Neutrophil (primary cell): Measurements from ENCODE around the gene TBC1D30.

Source experiments
- H3K27ac ChIP-seq: fragments of 200-600 bp; sonication (generic); 2 replicates; pipeline ENCODE4 v1.5.1; 2016; ENCODE audit warnings: mild to moderate bottlenecking, moderate library complexity
- H3K27me3 ChIP-seq: fragments of 200-600 bp; sonication (generic); 2 replicates; pipeline ENCODE4 v1.6.0; 2016; ENCODE audit warnings: mild to moderate bottlenecking
- H3K36me3 ChIP-seq: fragments of 200-600 bp; sonication (generic); 2 replicates; pipeline ENCODE4 v1.5.1; 2017
- H3K4me1 ChIP-seq, 2 experiments: fragments of 200-600 bp in 1 of 2; sonication (generic) in 1 of 2; 1 replicate in 1 of 2; 2 replicates in 1 of 2; pipeline versions ENCODE4 v1.5.1 to v1.6.1; 2013 to 2016; ENCODE audit warnings: low read depth in 1 of 2, low read length in 1 of 2, mild to moderate bottlenecking in 1 of 2, moderate library complexity in 1 of 2; ENCODE audit not compliant: control insufficient read depth in 1 of 2, insufficient read depth in 1 of 2
- H3K4me3 ChIP-seq, 2 experiments: fragments of 200-600 bp in 1 of 2; sonication (generic) in 1 of 2; 1 replicate in 1 of 2; 2 replicates in 1 of 2; pipeline ENCODE4 v1.5.1; 2013 to 2016; ENCODE audit warnings: low read depth in 1 of 2, low read length in 1 of 2, mild to moderate bottlenecking in 1 of 2, moderate library complexity in 1 of 2
- H3K9me3 ChIP-seq: fragments of 200-600 bp; sonication (generic); 2 replicates; pipeline ENCODE4 v1.5.1; 2016
- TF ChIP-seq, protein P1 (sequence below): fragments of 200-600 bp; sonication (generic); IDR thresholded peaks from 2 replicates; pipeline ENCODE4 v1.5.1; 2016; ENCODE audit warnings: antibody characterized with exemption

Gene TBC1D30

DNA sequence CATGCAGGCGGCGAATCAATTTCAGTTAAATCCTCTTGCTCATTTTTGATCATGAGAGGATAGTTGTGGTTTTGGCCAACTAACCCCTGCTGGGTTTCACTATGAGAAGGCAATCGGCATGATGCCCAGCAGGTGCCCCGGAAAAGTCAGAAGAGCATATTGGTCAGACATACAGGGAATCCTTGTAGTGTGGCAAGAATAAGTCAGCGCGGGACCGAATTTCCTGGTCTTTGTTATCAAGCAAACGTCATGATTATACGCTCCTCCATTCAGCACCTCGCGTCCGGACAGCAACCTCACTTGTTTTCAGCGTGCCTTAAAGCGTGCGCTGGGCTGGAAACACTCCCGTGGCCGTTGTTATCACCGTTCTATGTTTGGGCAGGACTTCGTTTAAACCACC is 1.8 kb downstream of the TBC1D30 start:
- Histone ChIP-seq H3K36me3 (no peaks in the 10 kb centered on the region), H3K27me3 (peaks cover 100% of the 10 kb centered on the region), H3K4me3 (no peak overlapping the region)

DNA sequence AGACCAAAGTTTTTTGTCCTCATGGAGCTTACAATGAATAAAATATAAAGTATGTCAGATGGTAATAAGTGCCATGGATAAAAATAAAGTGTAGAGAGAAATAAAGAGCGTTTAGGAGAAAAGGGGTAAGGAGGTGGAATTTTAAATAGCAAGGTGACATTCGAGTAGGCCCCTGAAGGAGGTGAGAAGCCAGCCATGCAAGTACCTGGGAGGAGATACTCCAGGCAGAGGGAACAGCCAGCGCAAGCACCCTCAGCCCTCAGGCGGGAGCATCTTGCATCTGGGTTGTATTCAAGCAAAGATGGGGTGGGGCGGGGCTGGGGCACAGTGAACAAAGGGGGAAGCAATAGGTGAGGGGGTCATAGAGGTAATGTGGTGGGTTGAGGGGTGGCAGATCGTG is 4.3 kb downstream of the TBC1D30 start:
- H3K9me3 ChIP-seq: no peaks in the 10 kb centered on the region
- H3K4me3 ChIP-seq: no peak overlapping the region
- H3K27me3 ChIP-seq: peaks cover 99% of the 10 kb centered on the region
- no peak overlapping the region for H3K27ac ChIP-seq
- peaks cover 0 to 15% of the 10 kb centered on the region in 2 experiments for H3K4me1 ChIP-seq
- no peaks in the 10 kb centered on the region for H3K36me3 ChIP-seq
- TF ChIP-seq, protein P1, sequence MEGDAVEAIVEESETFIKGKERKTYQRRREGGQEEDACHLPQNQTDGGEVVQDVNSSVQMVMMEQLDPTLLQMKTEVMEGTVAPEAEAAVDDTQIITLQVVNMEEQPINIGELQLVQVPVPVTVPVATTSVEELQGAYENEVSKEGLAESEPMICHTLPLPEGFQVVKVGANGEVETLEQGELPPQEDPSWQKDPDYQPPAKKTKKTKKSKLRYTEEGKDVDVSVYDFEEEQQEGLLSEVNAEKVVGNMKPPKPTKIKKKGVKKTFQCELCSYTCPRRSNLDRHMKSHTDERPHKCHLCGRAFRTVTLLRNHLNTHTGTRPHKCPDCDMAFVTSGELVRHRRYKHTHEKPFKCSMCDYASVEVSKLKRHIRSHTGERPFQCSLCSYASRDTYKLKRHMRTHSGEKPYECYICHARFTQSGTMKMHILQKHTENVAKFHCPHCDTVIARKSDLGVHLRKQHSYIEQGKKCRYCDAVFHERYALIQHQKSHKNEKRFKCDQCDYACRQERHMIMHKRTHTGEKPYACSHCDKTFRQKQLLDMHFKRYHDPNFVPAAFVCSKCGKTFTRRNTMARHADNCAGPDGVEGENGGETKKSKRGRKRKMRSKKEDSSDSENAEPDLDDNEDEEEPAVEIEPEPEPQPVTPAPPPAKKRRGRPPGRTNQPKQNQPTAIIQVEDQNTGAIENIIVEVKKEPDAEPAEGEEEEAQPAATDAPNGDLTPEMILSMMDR: no peak

More for the DNA sequence above, 1.8 kb downstream of the TBC1D30 start:
- H3K4me1 ChIP-seq: peaks cover 0 to 15% of the 10 kb centered on the region in 2 experiments
- H3K9me3 ChIP-seq: no peaks in the 10 kb centered on the region
- TF ChIP-seq, protein P1: no peak
- no peak overlapping the region for H3K27ac ChIP-seq

DNA sequence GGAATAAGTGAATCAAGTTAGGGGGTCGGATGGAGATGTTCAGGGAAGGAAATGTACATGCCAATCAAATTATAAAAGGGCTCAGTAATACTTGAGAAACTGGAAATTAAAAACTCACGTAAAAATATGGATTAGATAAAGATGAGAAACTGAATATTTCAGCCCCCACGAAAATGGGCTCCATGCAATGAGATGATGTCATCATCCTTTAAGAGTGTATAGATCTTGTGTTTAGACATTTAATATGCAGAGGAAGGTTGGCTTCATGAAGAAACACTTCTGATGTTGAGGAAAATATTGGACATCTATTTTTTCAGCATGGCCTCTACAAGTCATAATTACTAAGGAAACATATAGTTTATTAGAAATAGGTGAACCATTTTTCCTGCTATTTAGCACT is 9.5 kb downstream of the TBC1D30 start:
- TF ChIP-seq, protein P1: no peak
- Histone ChIP-seq H3K27me3 (peaks cover 58% of the 10 kb centered on the region), H3K9me3 (no peaks in the 10 kb centered on the region), H3K36me3 (no peaks in the 10 kb centered on the region), H3K4me3 (no peak overlapping the region), H3K27ac (no peak overlapping the region), H3K4me1 (no peaks in the 10 kb centered on the region)

DNA sequence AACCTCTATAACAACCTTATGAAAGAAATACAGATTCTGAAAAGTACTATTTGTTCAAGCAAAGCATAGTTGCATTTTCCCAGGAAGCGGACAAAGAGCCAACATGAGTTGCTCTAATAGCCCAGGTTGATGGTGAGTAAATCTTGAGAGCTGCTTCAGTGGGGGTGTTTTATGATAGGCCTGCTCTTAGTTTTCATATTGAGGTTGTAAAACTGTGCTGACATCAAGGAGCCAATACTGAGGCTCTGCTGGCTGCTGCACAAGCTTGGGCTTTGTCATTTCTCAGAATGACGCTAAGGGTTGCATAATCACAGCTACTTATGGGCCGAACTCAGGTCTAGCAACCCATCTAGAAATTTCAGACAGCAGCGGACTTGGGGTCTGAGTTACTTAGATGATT is 11.5 kb downstream of the TBC1D30 start:
- H3K27me3 ChIP-seq: peaks cover 45% of the 10 kb centered on the region
- no peaks in the 10 kb centered on the region for H3K36me3 ChIP-seq
- H3K4me3 ChIP-seq: no peak overlapping the region
- H3K9me3 ChIP-seq: no peaks in the 10 kb centered on the region
- TF ChIP-seq, protein P1: no peak
- H3K27ac ChIP-seq: no peak overlapping the region
- H3K4me1 ChIP-seq: no peaks in the 10 kb centered on the region

DNA sequence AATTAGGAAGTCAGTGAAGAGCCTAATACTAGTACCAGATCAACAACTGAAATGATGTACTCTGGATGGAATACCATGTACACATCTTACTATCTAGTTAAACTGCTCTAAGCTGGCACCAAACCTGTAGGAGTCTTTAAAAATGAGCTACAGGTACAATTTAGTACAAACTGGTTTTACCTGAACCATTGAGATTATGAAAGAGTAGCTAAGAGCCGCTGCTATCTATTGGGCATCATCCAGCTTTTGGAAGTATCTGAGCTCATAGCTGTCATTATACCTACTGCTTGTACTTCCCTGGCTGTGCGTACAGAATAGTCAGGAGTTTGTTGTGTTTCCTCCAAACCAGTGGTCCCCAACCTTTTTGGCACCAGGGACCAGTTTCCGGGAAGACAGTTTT is 12.4 kb downstream of the TBC1D30 start:
- TF ChIP-seq, protein P1: no peak
- H3K36me3 ChIP-seq: no peaks in the 10 kb centered on the region
- no peaks in the 10 kb centered on the region for H3K9me3 ChIP-seq
- no peak overlapping the region for H3K27ac ChIP-seq
- no peak overlapping the region for H3K4me3 ChIP-seq
- no peaks in the 10 kb centered on the region for H3K4me1 ChIP-seq
- H3K27me3 ChIP-seq: peaks cover 36% of the 10 kb centered on the region

DNA sequence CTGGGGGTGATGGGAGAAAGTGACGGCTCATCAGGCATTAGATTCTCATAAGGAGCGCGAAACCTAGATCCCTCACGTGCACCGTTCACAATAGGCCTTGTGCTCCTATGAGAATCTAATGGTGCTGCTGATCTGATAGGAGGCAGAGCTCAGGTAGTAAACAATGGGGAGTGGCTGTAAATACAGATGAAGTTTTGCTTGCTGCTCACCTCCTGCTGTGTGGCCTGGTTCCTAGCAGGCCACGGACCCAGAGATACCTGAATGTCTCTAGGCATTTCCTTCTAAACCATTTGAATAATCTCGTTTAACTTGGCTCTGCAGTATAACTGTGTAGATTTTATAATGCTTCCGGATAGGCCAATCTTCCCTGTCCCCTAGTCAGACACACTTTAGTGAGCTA is 13.0 kb downstream of the TBC1D30 start:
- no peak overlapping the region for H3K4me3 ChIP-seq
- no peaks in the 10 kb centered on the region for H3K9me3 ChIP-seq
- no peaks in the 10 kb centered on the region for H3K4me1 ChIP-seq
- H3K27ac ChIP-seq: no peak overlapping the region
- no peaks in the 10 kb centered on the region for H3K36me3 ChIP-seq
- peaks cover 30% of the 10 kb centered on the region for H3K27me3 ChIP-seq
- TF ChIP-seq, protein P1: no peak
